ENCODE measurements around the gene ANKRD36C. TPM values are rescaled to one million over a fixed set of nuclear protein-coding genes. Genes with fewer than 3 reads are reported as not detected.
"Not testable (repeated sequence)": the region's sequence is repeated elsewhere in the genome, so short reads cannot be mapped to it uniquely, and the experiment has no call there.

ANKRD36C gene
- total and polyA plus RNA-seq, 10 donors: 0.80 to 106 (median 58.5) TPM

DNA sequence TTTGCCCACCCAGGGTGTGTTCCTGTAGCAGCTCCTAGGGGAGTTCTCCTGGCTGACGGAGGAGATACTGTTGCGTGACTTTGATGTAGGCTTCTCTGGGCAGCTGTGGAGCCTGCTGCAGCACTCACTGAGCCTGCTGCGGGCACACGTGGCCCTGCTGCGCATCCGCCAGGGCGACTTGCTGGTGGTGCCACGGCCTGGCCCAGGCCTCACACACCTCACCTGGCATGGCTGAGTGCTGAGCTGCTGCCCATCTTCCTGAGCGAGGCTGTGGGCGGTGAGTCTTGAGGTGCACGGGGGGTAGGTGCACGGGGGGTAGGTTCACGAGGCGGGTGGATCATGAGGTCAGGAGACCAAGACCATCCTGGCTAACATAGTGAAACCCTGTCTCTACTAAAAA is 191.7 kb downstream of the ANKRD36C start:
- WGBS, 5 donors: 94 to 98% (median 95%) methylated on average over 6 to 14 of the region's 14 CpGs
- Histone ChIP-seq H3K27me3 (replicated peaks in 1 of 7) (no peaks in the 10 kb centered on the region), H3K36me3 (peaks cover 0 to 5% (median 0%) of the 10 kb centered on the region in 6 donors), H3K27ac (no peak overlapping the region), H3K9me3 (peaks cover 4 to 47% (median 35%) of the 10 kb centered on the region in 8 donors), H3K4me3 (no peak overlapping the region), H3K4me1 (no peaks in the 10 kb centered on the region)
- intact Hi-C loops (cut with DNase I; ENCODE audit: low total_unique reads): no loop called here
- peak; percentile 64 for DNase-seq
- TF ChIP-seq, protein P1, sequence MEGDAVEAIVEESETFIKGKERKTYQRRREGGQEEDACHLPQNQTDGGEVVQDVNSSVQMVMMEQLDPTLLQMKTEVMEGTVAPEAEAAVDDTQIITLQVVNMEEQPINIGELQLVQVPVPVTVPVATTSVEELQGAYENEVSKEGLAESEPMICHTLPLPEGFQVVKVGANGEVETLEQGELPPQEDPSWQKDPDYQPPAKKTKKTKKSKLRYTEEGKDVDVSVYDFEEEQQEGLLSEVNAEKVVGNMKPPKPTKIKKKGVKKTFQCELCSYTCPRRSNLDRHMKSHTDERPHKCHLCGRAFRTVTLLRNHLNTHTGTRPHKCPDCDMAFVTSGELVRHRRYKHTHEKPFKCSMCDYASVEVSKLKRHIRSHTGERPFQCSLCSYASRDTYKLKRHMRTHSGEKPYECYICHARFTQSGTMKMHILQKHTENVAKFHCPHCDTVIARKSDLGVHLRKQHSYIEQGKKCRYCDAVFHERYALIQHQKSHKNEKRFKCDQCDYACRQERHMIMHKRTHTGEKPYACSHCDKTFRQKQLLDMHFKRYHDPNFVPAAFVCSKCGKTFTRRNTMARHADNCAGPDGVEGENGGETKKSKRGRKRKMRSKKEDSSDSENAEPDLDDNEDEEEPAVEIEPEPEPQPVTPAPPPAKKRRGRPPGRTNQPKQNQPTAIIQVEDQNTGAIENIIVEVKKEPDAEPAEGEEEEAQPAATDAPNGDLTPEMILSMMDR (IDR thresholded peaks at IDR 0.05 in 8 of 11, conservative IDR thresholded peaks at IDR 0.05 in 3 of 11): no peak
- no peak for TF ChIP-seq POLR2AphosphoS5 (IDR thresholded peaks at IDR 0.05)
- TF ChIP-seq POLR2A (IDR thresholded peaks at IDR 0.05): no peak

DNA sequence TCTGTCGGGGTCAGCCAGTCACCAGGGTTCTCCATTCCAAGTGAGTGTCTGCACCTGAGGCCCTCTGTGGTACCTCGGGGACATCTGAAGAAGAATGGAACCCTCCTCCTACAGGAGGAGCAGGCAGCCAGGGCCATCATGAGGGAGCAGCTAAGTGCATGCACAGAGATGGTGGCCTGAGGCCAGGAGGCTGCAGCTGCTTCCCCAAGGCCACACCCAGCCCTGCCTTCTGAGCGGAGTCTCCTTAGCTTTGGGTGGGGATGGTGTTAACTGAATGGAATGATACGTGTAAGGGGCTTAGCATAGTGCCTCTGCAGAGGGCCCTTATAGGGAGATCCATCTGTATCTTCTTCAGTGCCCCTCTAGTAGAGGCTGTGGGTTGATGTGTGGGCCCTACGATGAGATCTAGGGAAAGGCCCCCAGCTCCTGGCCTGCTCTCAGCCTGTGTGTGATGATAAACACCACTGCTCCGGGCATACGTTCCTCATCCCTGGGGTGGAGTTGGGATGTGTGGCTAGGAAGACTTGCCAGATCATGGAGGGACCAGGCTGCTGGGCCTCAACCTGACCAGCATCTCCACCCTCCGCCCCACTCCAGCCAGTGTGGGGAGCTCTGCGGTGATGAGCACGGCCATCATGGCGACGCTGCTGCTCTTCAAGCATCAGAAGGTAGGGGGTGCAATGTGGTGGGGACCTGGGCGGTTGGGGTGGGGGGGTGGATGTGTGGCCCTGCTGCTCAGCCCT is 192.3 kb downstream of the ANKRD36C start:
- H3K4me1 ChIP-seq; H3K27ac ChIP-seq; H3K36me3 ChIP-seq; intact Hi-C loops (cut with DNase I; ENCODE audit: low total_unique reads); H3K27me3 ChIP-seq (replicated peaks in 1 of 7); H3K4me3 ChIP-seq: not testable (repeated sequence)
- DNase-seq: peak; percentile 43
- H3K9me3 ChIP-seq: peaks cover 4 to 41% (median 30%) of the 10 kb centered on the region in 8 donors
- 90 to 98% (median 94%) methylated on average over 8 to 13 of the region's 13 CpGs for WGBS, 5 donors

DNA sequence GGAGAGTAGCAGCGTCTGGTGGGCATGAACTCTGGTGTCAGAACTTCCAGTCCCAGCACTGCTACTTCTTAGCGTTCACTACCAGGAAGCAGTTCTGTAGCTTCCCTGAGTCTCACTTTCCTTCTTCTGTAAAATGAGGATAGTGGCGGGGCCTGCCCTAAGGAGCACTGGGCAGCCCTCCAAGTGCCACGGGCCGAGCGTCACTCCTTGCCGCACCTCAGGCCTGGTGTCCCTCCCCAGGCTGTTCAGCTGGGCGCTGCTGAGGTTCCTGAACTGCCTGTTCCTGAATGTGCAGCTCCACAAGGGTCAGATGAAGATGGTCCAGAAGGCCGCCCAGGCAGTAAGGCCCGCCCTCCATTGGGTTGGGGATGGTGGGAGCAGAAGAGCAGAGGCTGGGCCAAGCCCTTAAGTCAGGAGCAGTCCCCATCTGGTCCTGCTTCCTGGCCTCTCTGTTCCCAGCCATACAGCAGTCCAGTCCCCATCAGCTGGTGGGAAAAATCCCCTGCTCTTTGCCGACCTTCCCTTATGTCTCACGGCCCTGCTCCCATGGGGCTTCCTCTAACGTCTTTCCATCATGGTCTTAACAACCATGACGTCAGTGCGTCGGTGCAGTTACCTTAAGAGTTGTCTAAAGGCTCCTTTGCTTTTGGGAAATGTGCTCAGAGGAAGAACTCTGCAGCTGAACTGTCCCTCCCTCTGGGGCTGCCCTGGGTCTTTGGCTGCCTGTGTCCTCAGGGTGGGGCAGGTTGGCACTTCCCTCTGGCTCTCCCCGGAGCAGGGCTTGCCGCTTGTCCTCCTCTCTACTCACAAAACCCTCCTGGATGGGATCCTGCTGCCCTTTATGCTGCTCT is 195.2 kb downstream of the ANKRD36C start:
- H3K27ac ChIP-seq: not testable (repeated sequence)
- no CpG with 5 or more reads among the region's 18 CpGs for WGBS, 5 donors

DNA sequence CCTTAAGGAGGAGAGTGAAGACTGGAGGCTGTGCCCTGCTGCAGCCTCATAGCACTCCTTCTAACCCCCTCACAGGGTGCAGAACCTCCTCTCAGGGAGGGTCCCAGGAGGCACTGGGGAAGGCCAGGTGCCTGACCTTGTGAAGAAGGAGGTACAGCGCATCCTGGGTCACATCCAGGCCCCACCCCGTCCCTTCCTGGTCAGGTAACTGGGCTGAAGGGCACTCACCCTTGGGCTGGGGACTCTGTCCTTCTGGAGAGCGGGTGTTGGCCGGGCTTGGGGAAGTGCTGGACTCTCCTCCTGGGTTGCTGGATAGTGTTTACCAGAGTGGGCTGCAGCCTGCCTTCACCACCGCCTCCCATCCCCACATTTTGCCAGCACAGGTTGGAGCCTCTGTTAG is 197.7 kb downstream of the ANKRD36C start:
- DNase-seq; H3K27me3 ChIP-seq (replicated peaks in 1 of 7); H3K4me3 ChIP-seq; H3K9me3 ChIP-seq; H3K4me1 ChIP-seq; H3K36me3 ChIP-seq; intact Hi-C loops (cut with DNase I; ENCODE audit: low total_unique reads); H3K27ac ChIP-seq: not testable (repeated sequence)
- WGBS, 5 donors: 77 to 100% (median 94%) methylated on average over 1 of the region's 5 CpGs; no CpG with 5 or more reads in 1 of the 5 donors

More for the DNA sequence above, 195.2 kb downstream of the ANKRD36C start:
- peaks cover 0 to 20% (median 11%) of the 10 kb centered on the region in 8 donors for H3K9me3 ChIP-seq
- H3K4me3 ChIP-seq; H3K36me3 ChIP-seq; intact Hi-C loops (cut with DNase I; ENCODE audit: low total_unique reads); DNase-seq; H3K27me3 ChIP-seq (replicated peaks in 1 of 7); H3K4me1 ChIP-seq: not testable (repeated sequence)

DNA sequence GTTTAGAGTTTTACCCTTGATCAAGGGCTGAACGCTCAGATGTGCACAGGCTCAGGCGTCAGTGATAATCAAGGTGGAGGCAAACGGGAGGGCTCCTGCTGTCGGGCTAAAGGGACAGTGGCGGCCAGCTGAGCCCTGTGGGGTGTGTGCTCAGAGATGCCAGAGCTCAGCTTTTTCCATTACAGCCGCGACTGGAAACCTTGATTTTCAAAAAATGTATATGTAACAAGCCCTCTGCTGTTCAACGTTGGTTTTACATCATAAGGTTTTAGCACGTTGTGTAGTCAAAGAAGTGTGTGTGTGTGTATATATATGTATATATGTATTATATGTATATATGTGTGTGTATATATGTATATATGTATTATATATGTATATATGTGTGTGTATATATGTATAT is 201.4 kb downstream of the ANKRD36C start:
- H3K36me3 ChIP-seq; intact Hi-C loops (cut with DNase I; ENCODE audit: low total_unique reads); H3K4me3 ChIP-seq; H3K27me3 ChIP-seq (replicated peaks in 1 of 7); H3K4me1 ChIP-seq; DNase-seq; H3K9me3 ChIP-seq; H3K27ac ChIP-seq: not testable (repeated sequence)
- WGBS, 5 donors: no CpG with 5 or more reads among the region's 9 CpGs

DNA sequence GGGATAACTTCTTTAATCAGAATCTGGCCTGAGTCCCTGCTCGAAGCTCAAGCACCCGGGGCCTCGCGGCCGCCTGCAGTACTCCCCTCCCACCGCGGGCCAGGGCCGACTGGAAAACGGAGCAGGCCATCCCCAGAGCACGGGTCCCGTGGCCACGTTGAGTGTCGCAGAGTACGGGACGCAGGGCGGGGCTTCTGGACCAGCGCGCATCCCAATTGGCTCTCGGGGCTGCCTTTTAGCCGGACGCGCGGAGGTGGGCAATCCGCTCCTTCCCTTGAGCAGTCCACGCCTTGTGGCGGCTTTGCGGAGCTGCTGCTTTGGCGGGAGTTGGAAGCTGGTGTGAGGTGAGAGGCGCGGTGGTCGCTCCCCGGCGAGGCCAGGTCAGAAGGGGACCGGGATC is 202.2 kb downstream of the ANKRD36C start:
- H3K36me3 ChIP-seq; H3K4me3 ChIP-seq; DNase-seq; H3K9me3 ChIP-seq; H3K27me3 ChIP-seq (replicated peaks in 1 of 7); H3K27ac ChIP-seq; intact Hi-C loops (cut with DNase I; ENCODE audit: low total_unique reads); H3K4me1 ChIP-seq: not testable (repeated sequence)
- WGBS, 5 donors: no CpG with 5 or more reads among the region's 34 CpGs

DNA sequence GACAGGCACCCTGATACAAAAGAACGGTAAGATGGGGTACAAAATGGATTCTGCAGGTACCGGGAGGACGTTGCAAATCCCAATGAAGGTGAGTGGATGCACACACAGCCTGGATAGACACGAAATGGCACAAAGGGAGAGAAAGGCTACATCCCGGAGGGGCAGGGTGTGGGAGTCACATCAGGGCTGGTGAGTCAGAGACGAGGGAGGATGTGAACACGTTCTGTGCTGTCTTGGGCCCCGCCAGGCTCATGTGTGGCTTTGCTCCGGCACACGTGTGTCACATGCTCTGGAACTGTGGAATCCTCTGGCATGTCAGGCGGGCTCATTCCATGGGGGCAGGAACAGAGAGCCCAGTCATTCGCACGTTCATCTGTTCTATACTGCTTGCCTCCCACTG is 203.0 kb downstream of the ANKRD36C start:
- intact Hi-C loops (cut with DNase I; ENCODE audit: low total_unique reads); H3K27me3 ChIP-seq (replicated peaks in 1 of 7); H3K4me1 ChIP-seq; H3K9me3 ChIP-seq; H3K27ac ChIP-seq; DNase-seq; H3K36me3 ChIP-seq; H3K4me3 ChIP-seq: not testable (repeated sequence)
- no CpG with 5 or more reads among the region's 13 CpGs for WGBS, 5 donors

Measured in spleen (tissue), 11 donors.